ENCODE measurements around the gene MEIS1.

The MEIS1 gene

DNA sequence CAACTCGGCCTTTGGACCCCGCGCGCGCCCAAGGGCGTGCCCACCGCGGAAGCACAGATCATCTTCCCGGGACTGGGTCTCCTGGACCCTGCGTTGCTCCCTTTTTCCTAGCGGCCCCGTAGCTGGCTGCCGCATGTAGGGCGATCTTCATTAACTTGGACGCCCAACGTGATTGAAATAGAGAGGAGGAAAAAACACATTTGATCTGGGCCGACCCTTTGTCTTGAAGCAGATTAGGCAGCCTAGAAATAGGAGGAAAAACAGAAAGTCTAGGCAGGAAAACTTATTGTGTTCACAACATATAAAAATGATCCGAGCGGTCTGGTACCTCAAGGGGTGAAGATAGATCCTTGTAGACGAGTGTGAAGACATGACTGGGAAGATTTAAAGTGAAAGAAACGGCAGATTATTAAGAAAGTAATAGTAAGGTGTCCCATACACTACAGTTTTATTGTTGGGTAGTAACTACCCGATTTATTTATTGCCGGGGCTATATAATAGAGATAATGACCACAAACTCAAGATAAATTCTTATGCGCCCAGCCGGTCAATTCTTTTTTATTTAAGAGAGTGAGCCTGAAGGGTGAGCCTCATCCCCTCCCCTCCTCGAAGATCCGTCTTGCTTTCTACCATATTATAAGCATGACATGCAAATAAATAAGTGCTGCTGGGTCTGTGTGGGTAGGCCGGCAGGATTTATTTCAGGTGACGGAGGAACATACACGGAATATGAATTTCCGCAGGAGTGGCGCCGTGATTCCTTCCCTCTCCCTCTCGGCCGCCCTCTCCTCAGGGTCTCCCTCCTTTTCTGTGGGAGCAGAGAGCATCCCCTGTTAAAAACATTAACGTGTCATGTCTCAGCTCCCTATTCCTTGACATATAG lies 147.4 kb downstream of the MEIS1 start:
- DNase-seq (ENCODE audit: low read depth): no peak

DNA sequence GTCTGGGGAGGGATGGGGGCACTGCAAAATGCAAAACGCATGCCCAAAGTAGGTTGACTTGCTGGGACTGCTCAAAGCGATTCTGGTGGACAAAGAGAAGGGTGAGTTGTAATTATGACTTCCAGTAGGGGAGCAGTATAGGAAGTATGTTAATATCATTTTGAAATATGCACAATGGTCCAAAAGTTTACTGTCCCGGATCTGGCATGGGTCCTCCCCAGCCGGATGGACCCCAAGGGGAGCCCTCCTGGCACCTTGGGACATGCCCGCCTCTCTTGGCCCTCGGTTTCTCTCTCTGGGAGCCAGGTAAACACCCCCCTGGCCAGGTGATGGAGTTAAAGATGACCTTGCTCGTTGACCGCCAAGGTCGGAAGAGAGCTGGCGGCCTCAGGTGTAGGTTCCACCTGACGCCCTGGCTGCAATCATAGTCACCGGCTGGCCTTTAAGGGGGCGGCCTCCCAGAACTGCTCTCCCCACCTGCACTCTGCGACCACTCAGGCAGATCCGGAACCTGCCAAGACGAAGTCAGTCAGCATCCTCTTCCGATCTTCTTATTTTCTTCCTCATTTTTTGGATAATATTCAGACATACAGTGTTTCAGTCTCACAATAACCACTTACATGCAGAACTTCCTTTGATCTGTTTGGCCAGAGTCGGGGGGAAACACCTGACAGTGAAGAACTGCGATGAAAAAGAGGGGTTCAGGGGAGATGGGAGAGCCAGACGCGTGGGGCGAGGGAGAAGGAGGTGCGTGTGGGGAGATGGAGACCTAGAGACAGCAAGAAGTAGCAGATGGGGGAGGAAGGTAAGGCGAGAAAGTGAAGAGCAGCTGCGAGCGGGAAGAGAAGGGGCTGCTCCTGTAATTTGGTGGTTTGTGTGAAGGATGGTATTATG lies 148.3 kb downstream of the MEIS1 start:
- no peak for DNase-seq (ENCODE audit: low read depth)

- no peak for DNase-seq (ENCODE audit: low read depth)
These were observed 149.0 kb downstream of the MEIS1 start for GRCh38 chr2:66583881-66584280.

DNA sequence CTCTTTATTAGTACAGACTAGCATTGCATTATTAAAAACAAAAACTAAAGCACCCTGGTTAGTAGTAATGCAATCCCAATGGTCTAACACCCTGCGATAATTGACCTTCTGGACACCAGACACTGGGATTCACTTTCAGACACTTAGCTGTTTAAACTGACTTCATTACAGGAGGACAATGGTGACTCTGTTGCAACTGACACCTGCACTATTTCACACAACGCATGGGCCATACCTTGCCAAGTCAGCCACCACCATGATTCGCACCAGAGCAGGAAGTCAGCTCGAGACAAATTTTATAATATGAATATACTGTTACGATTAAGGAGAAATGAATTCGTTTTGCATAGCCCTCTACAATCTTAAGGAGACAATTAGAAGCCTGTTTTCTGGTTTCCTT lies 150.7 kb downstream of the MEIS1 start:
- no peak for DNase-seq (ENCODE audit: low read depth)

GRCh38 chr2:66587216-66587615 lies 152.3 kb downstream of the MEIS1 start:
- no peak for DNase-seq (ENCODE audit: low read depth)

DNA sequence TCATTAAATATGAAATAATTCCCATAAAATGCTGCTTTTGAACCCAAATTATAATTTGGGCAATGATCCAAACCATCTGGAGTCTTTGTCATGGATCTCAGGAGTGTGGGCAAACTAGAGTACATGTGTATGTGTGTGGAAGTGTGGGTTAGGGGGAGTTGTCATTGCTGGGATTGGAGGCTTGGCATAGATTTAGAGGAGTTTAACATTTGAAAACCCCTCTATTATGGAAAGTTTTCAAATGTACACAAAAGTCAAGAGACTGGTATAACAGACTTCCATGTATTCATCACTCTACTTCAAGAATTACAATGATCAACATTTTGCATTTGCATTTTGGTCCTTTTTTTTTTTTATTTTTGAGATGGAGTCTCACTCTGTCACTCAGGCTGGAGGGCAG lies 159.1 kb downstream of the MEIS1 start:
- no peak for DNase-seq (ENCODE audit: low read depth)

- DNase-seq (ENCODE audit: low read depth): no peak
These were observed 160.6 kb downstream of the MEIS1 start for GRCh38 chr2:66595556-66595955.

GRCh38 chr2:66596256-66596655 lies 161.3 kb downstream of the MEIS1 start:
- no peak for DNase-seq (ENCODE audit: low read depth)

- DNase-seq (ENCODE audit: low read depth): no peak
These were observed 166.7 kb downstream of the MEIS1 start for GRCh38 chr2:66601624-66602023.

GRCh38 chr2:66602341-66602740 lies 167.4 kb downstream of the MEIS1 start:
- DNase-seq (ENCODE audit: low read depth): no peak

- DNase-seq (ENCODE audit: low read depth): no peak
These were observed 169.4 kb downstream of the MEIS1 start for GRCh38 chr2:66604326-66604725.

DNA sequence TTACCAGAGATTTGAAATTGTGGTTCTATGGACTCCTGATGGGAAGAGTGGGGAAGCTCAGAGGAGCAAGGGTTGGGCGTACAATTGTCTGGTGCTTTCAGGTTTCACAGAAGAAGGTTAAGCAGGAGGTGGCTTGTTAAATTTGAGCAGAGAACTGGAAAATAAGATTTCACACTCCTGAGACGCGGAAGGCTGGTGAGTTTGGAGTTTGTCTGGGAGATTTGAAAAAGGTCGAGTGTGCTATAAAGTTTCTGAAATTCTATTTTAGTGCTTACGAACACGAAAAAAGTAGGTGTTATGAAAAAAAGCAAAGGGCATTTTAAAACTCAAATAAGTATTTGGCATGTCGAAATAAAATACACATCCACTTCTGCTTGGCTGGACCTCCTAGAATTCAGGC lies 170.1 kb downstream of the MEIS1 start:
- DNase-seq (ENCODE audit: low read depth): no peak

DNA sequence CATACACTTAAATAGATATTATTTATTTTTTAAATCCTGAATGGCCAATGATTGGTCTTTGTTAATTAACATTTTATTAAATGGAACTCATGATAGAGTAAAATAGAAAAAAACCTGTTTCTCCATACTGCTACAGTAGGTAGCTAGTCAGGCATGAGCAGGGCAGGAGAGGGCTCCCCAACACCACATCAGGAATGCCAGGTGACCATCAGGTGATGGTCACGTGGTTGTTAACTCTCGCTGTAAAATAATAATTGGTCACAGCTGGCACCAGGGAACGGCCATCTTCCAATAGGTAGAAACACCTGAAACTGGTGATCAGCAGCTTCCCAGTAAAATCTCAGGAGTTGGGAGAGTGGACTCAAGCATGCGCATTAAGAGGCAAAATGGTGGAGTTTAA lies 172.2 kb downstream of the MEIS1 start:
- no peak for DNase-seq (ENCODE audit: low read depth)
